WERI-Rb-1 (cell line): ENCODE measurements around the gene RHBDD2.
"Not testable (repeated sequence)": the region's sequence is repeated elsewhere in the genome, so short reads cannot be mapped to it uniquely, and the experiment has no call there.

Experiments used
- DNase-seq: peaks from one replicate; pipeline ENCODE4 v3.0.0-alpha.2; 2020
- H3K27ac ChIP-seq: fragments of 250-450 bp; sonication (Bioruptor Pico); 2 replicates; pipeline ENCODE4 v1.5.1; 2020; ENCODE audit warnings: mild to moderate bottlenecking, moderate library complexity
- H3K27me3 ChIP-seq: fragments of 250-450 bp; sonication (Bioruptor Pico); 2 replicates; pipeline ENCODE4 v1.5.1; 2021; ENCODE audit warnings: mild to moderate bottlenecking, low read depth, moderate library complexity; ENCODE audit not compliant: insufficient read depth, severe bottlenecking
- H3K36me3 ChIP-seq: fragments of 250-450 bp; sonication (Bioruptor Pico); 2 replicates; pipeline ENCODE4 v1.5.1; 2020; ENCODE audit warnings: mild to moderate bottlenecking, moderate library complexity
- H3K4me3 ChIP-seq: 2 replicates; pipeline ENCODE4 v1.5.1; 2011; ENCODE audit warnings: low read depth, mild to moderate bottlenecking, control low read depth, low read length
- H3K9me3 ChIP-seq: fragments of 250-450 bp; sonication (Bioruptor Pico); 2 replicates; pipeline ENCODE4 v1.5.1; 2021; ENCODE audit warnings: mild to moderate bottlenecking, moderate library complexity; ENCODE audit not compliant: severe bottlenecking
- CTCF ChIP-seq: IDR thresholded peaks from 2 replicates; pipeline ENCODE4 v1.5.1; 2011; ENCODE audit warnings: low read depth, mild to moderate bottlenecking, control low read depth, inconsistent platforms, low read length

The RHBDD2 gene

GRCh38 chr7:75861636-75862035 lies 17.2 kb upstream of the RHBDD2 start:
- Histone ChIP-seq H3K36me3 (no peaks in the 10 kb centered on the region), H3K9me3 (no peaks in the 10 kb centered on the region), H3K27ac (no peak overlapping the region), H3K4me3 (no peak overlapping the region), H3K27me3 (no peaks in the 10 kb centered on the region)
- TF ChIP-seq CTCF: no peak
- no peak for DNase-seq

GRCh38 chr7:75864251-75864650 lies 14.6 kb upstream of the RHBDD2 start:
- not testable (repeated sequence) for H3K4me3 ChIP-seq, H3K36me3 ChIP-seq, DNase-seq, H3K9me3 ChIP-seq, H3K27me3 ChIP-seq, H3K27ac ChIP-seq

GRCh38 chr7:75866114-75866488 lies 12.7 kb upstream of the RHBDD2 start:
- Histone ChIP-seq H3K36me3 (no peaks in the 10 kb centered on the region), H3K27me3 (no peaks in the 10 kb centered on the region), H3K9me3 (no peaks in the 10 kb centered on the region), H3K27ac (no peak overlapping the region), H3K4me3 (no peak overlapping the region)
- no peak for TF ChIP-seq CTCF
- no peak for DNase-seq

GRCh38 chr7:75866489-75867389 lies 12.1 kb upstream of the RHBDD2 start:
- Histone ChIP-seq H3K4me3 (no peak overlapping the region), H3K27me3 (no peaks in the 10 kb centered on the region), H3K27ac (no peak overlapping the region), H3K36me3 (no peaks in the 10 kb centered on the region), H3K9me3 (no peaks in the 10 kb centered on the region)
- DNase-seq: peak; percentile 67
- TF ChIP-seq CTCF: peak; percentile 99

GRCh38 chr7:75867390-75867717 lies 11.5 kb upstream of the RHBDD2 start:
- H3K27ac ChIP-seq: no peak overlapping the region
- TF ChIP-seq CTCF: no peak
- no peaks in the 10 kb centered on the region for H3K9me3 ChIP-seq
- H3K27me3 ChIP-seq: no peaks in the 10 kb centered on the region
- H3K36me3 ChIP-seq: no peaks in the 10 kb centered on the region
- H3K4me3 ChIP-seq: no peak overlapping the region
- DNase-seq: no peak

GRCh38 chr7:75868153-75868552 lies 10.7 kb upstream of the RHBDD2 start:
- H3K27me3 ChIP-seq: no peaks in the 10 kb centered on the region
- H3K27ac ChIP-seq: no peak overlapping the region
- H3K36me3 ChIP-seq: no peaks in the 10 kb centered on the region
- TF ChIP-seq CTCF: no peak
- no peaks in the 10 kb centered on the region for H3K9me3 ChIP-seq
- DNase-seq: no peak
- H3K4me3 ChIP-seq: no peak overlapping the region
